K562 (cell line): ENCODE data around the gene CASKIN1. TPM values are rescaled to one million over a fixed set of nuclear protein-coding genes. Genes with fewer than 3 reads are reported as not detected.

ENCODE experiments used
- ATAC-seq: fragments of 200-7000 bp; cut with Tn5 transposase; 3 replicates; pipeline ENCODE4 v1.9.1; 2020; ENCODE audit warnings: moderate library complexity
- BruUV-seq: library from RNA; stranded (reverse); fragments of 400-500 nt; replicated peaks from 2 replicates; lab custom pipeline; 2021; lab: Mats Ljungman, UMichigan
- CTCF ChIA-PET: fragments of 300-600 bp; formaldehyde crosslinking; extraction: SDS; loops from one replicate; lab custom pipeline; 2021; ENCODE audit warnings: low intra/inter-chr PET ratio; lab: Yijun Ruan, JAX
- POLR2A ChIA-PET: fragments of 300-600, 350-650 bp; sonication (Branson Sonifier 250); formaldehyde crosslinking; extraction: SDS; loops from one replicate; lab custom pipeline; 2021; ENCODE audit warnings: antibody characterized with exemption, inconsistent platforms; lab: Yijun Ruan, JAX
- DNase-seq, 4 experiments: peaks; one replicate each; pipeline versions ENCODE4 v3.0.0 to v3.0.0-alpha.2; 2011 to 2018; ENCODE audit warnings: low spot score in 3 of 4, mixed read lengths in 3 of 4; ENCODE audit errors: extremely low read depth in 1 of 4
- FAIRE-seq: peaks from 2 replicates; lab custom pipeline; 2011; peaks lifted over from hg19 to GRCh38; lab: Jason Lieb, UNC
- H2AFZ ChIP-seq: 2 replicates; pipeline ENCODE4 v1.6.0; 2011; ENCODE audit warnings: low read depth, low read length, control low read depth, inconsistent platforms
- H3K27ac ChIP-seq: fragments of 200-600 bp; 3 replicates; pipeline ENCODE4 v1.8.0; 2011; ENCODE audit warnings: low read depth, mild to moderate bottlenecking, control low read depth, inconsistent platforms, low read length, moderate library complexity, mixed read lengths; ENCODE audit errors: extremely low read depth
- H3K27me3 ChIP-seq, 2 experiments: fragments of 300-600 bp in 1 of 2; 2 replicates in 1 of 2; 3 replicates in 1 of 2; pipeline versions ENCODE4 v1.6.0 to v1.8.0; 2011; ENCODE audit warnings: inconsistent platforms in 2 of 2, low read length in 2 of 2, mild to moderate bottlenecking in 1 of 2, mixed read lengths in 1 of 2, moderate library complexity in 1 of 2; ENCODE audit not compliant: control insufficient read depth in 2 of 2, insufficient read depth in 2 of 2
- H3K36me3 ChIP-seq: fragments of 300-600 bp; 3 replicates; pipeline ENCODE4 v1.8.0; 2011; ENCODE audit warnings: mild to moderate bottlenecking, low read length, inconsistent platforms; ENCODE audit not compliant: control insufficient read depth, insufficient read depth
- H3K4me1 ChIP-seq, 2 experiments: fragments of 200-600 bp in 1 of 2; replicated peaks in 1 of 2; 2 replicates in 1 of 2; 3 replicates in 1 of 2; pipeline versions ENCODE4 v1.5.1 to v1.8.0; 2011; ENCODE audit warnings: inconsistent platforms in 2 of 2, low read length in 2 of 2, mild to moderate bottlenecking in 1 of 2, mixed read lengths in 1 of 2, moderate library complexity in 1 of 2; ENCODE audit not compliant: control insufficient read depth in 2 of 2, insufficient read depth in 2 of 2
- H3K4me2 ChIP-seq: 2 replicates; pipeline ENCODE4 v1.6.1; 2011; ENCODE audit warnings: low read length, control low read depth, inconsistent platforms, mixed read lengths; ENCODE audit not compliant: insufficient read depth
- H3K4me3 ChIP-seq: fragments of 200-600 bp; sonication (generic), shearing (Covaris generic); 2 replicates; pipeline ENCODE4 v1.5.1; 2016; ENCODE audit warnings: control low read depth, inconsistent platforms
- H3K79me2 ChIP-seq: fragments of 200-600 bp; 3 replicates; pipeline ENCODE4 v1.8.0; 2011; ENCODE audit warnings: low read length, inconsistent platforms; ENCODE audit not compliant: control insufficient read depth, insufficient read depth
- H3K9ac ChIP-seq, 2 experiments: 2 replicates each; pipeline versions ENCODE4 v1.6.0 to v1.6.1; 2011; ENCODE audit warnings: low read depth in 2 of 2, low read length in 2 of 2, control low read depth in 1 of 2, inconsistent platforms in 1 of 2, mild to moderate bottlenecking in 1 of 2, mixed read lengths in 1 of 2; ENCODE audit not compliant: insufficient read depth in 1 of 2
- H3K9me1 ChIP-seq: one replicate; pipeline ENCODE4 v1.6.0; 2011; ENCODE audit warnings: inconsistent platforms, mild to moderate bottlenecking, low read length, moderate library complexity; ENCODE audit not compliant: control insufficient read depth, insufficient read depth
- H3K9me3 ChIP-seq: replicated peaks from 2 replicates; pipeline ENCODE4 v1.5.1; 2011; ENCODE audit warnings: low read depth, low read length, inconsistent platforms; ENCODE audit not compliant: control insufficient read depth, insufficient read depth
- H4K20me1 ChIP-seq: replicated peaks from 2 replicates; pipeline ENCODE4 v1.6.1; 2011; ENCODE audit warnings: low read length, inconsistent platforms, mixed read lengths; ENCODE audit not compliant: control insufficient read depth, insufficient read depth
- BCLAF1 ChIP-seq, 2 experiments: fragments of 450-650 bp in 1 of 2; IDR thresholded peaks; 2 replicates each; pipeline ENCODE4 v1.6.1; 2011 to 2017; ENCODE audit warnings: low read depth in 2 of 2, antibody characterized with exemption in 1 of 2, borderline replicate concordance in 1 of 2, low read length in 1 of 2, mild to moderate bottlenecking in 1 of 2, mixed read lengths in 1 of 2; ENCODE audit not compliant: control insufficient read depth in 1 of 2
- CCNT2 ChIP-seq: IDR thresholded peaks from 2 replicates; pipeline ENCODE4 v1.6.1; 2011; ENCODE audit warnings: borderline replicate concordance, low read depth, mild to moderate bottlenecking, moderate library complexity, mixed read lengths, low read length; ENCODE audit not compliant: insufficient read length; ENCODE audit errors: extremely low read depth
- COPS2 ChIP-seq: fragments of 450-650 bp; conservative IDR thresholded peaks from 2 replicates; pipeline ENCODE4 v1.6.1; 2016; ENCODE audit warnings: mild to moderate bottlenecking, moderate library complexity
- ELF2 ChIP-seq: fragments of 250-450 bp; sonication (Bioruptor Pico); IDR thresholded peaks from 2 replicates; pipeline ENCODE4 v1.5.0; 2021; ENCODE audit warnings: mild to moderate bottlenecking
- MCM7 ChIP-seq, 2 experiments: fragments of 450-650 bp; IDR thresholded peaks; 2 replicates each; pipeline ENCODE4 v1.6.1; 2016 to 2018
- MIER1 ChIP-seq: fragments of 450-650 bp; IDR thresholded peaks from 2 replicates; pipeline ENCODE4 v1.6.1; 2016; ENCODE audit warnings: antibody characterized with exemption, mild to moderate bottlenecking, low read depth
- PCBP1 ChIP-seq: fragments of 200-400 bp; formaldehyde crosslinking; IDR thresholded peaks from 2 replicates; pipeline ENCODE4 v1.6.1; 2018; ENCODE audit warnings: mild to moderate bottlenecking, low read depth, low read length; ENCODE audit not compliant: poor library complexity, severe bottlenecking
- POLR2G ChIP-seq: fragments of 200-400 bp; formaldehyde crosslinking; IDR thresholded peaks from 2 replicates; pipeline ENCODE4 v1.6.1; 2017; ENCODE audit warnings: low read depth, mild to moderate bottlenecking, antibody characterized with exemption, low read length, moderate library complexity
- RBM22 ChIP-seq: fragments of 200-400 bp; formaldehyde crosslinking; IDR thresholded peaks from 2 replicates; pipeline ENCODE4 v1.6.1; 2018; ENCODE audit warnings: low read length, low read depth; ENCODE audit not compliant: poor library complexity, severe bottlenecking
- SAFB ChIP-seq: fragments of 200-400 bp; formaldehyde crosslinking; IDR thresholded peaks from 2 replicates; pipeline ENCODE4 v1.6.1; 2017; ENCODE audit warnings: low read depth, low read length, borderline replicate concordance
- SIN3A ChIP-seq, 2 experiments: fragments of 150-350 bp in 1 of 2; IDR thresholded peaks; 2 replicates each; pipeline ENCODE4 v1.6.1; 2011 to 2016; ENCODE audit warnings: borderline replicate concordance in 2 of 2, low read depth in 2 of 2, low read length in 2 of 2, mild to moderate bottlenecking in 2 of 2, moderate library complexity in 2 of 2; ENCODE audit not compliant: control insufficient read depth in 1 of 2
- SIN3B ChIP-seq: fragments of 450-650 bp; IDR thresholded peaks from 2 replicates; pipeline ENCODE4 v1.6.1; 2017; ENCODE audit warnings: low read depth, mild to moderate bottlenecking, moderate library complexity
- STAT5A ChIP-seq: IDR thresholded peaks from 2 replicates; pipeline ENCODE4 v1.6.1; 2012; ENCODE audit warnings: low read length, inconsistent platforms, borderline replicate concordance
- SUPT5H ChIP-seq: fragments of 450-650 bp; IDR thresholded peaks from 2 replicates; pipeline ENCODE4 v1.6.1; 2016
- ZFP30 ChIP-seq: fragments of 250-450 bp; sonication (Bioruptor Pico); IDR thresholded peaks from 2 replicates; pipeline ENCODE4 v1.8.0; 2022; ENCODE audit warnings: moderate library complexity, mild to moderate bottlenecking, inconsistent platforms, borderline replicate concordance
- WGBS: fragments of 100-300 bp; shearing (Covaris generic); methylation state at CpG from one replicate; pipeline ENCODE4 v1.1.6; 2016; ENCODE audit warnings: low coverage, mixed read lengths; ENCODE audit not compliant: insufficient coverage; ENCODE audit errors: missing lambda C conversion rate; 5-methylcytosine and 5-hydroxymethylcytosine counted together
- in situ Hi-C: fragments of 300-500 bp; cut with MboI; formaldehyde crosslinking; loops from 4 replicates; pipeline ENCODE4 v1.15.0; 2018; ENCODE audit warnings: inconsistent platforms, mixed read lengths
- intact Hi-C: fragments of 100-400 bp; cut with micrococcal nuclease; formaldehyde crosslinking; loops from 2 replicates; pipeline ENCODE4 v1.14.2; 2022
- polyA plus RNA-seq, 8 experiments: library from polyadenylated mRNA; depleted of rRNA in 4 of 8; stranded (reverse) in 5 of 8; unstranded in 3 of 8; fragments of >200 nt; fragmentation: Nextera tagmentation in 2 of 8; fragmentation: Illumina TruSeq in 1 of 8; extraction: Ambion mirVana in 2 of 8; extraction: Trizol in 1 of 8; gene quantifications; 2 replicates each; pipeline versions ENCODE4 v1.2.1 to v1.2.3, GENCODE V29; 2011 to 2014; ENCODE audit warnings: inconsistent platforms in 1 of 8, missing spikeins in 1 of 8
- total RNA-seq, 7 experiments: library from RNA; depleted of rRNA in 6 of 7; stranded (reverse); fragments of >200 nt in 6 of 7; fragmentation: Illumina TruSeq in 2 of 7; extraction: Trizol in 2 of 7; gene quantifications; 2 replicates each; pipeline versions ENCODE4 v1.2.1 to v1.2.3, GENCODE V29; 2011 to 2021; ENCODE audit warnings: low replicate concordance in 1 of 7

CASKIN1 gene
- total and polyA plus RNA-seq, 9 of the 15 experiments (the other 6 are each of a cell fraction or from before 2014, with no cell fraction given): 0.15 to 4.5 (median 1.5) TPM; not detected in 2

GRCh38 chr16:2233872-2234812 is 37.7 kb upstream of the CASKIN1 start (continued):
- TF ChIP-seq SIN3A (IDR thresholded peaks at IDR 0.05; ENCODE audit: borderline replicate concordance in 2 of 2, control insufficient read depth in 1 of 2, low read depth in 2 of 2, low read length in 2 of 2): no peak
- no peak for TF ChIP-seq COPS2
- no peak for TF ChIP-seq ZFP30 (CRISPR knock-in tag)
- no peak for TF ChIP-seq MCM7 (IDR thresholded peaks at IDR 0.05)
- TF ChIP-seq RBM22: peak; percentile 43
- no peak for TF ChIP-seq ELF2 (CRISPR knock-in tag)
- TF ChIP-seq STAT5A: no peak
- TF ChIP-seq SAFB: no peak

- Histone ChIP-seq H2AFZ (no peak overlapping the region), H3K79me2 (peaks cover 6% of the 10 kb centered on the region; the same call in 2 of the 3 replicates), H3K4me2 (no peak overlapping the region), H3K4me3 (no peak overlapping the region), H3K4me1 (peaks cover 0 to 62% of the 10 kb centered on the region in 2 experiments; a peak in 2 of 5 replicates), H3K9ac (no peak overlapping the region), H3K9me1 (no peaks in the 10 kb centered on the region), H4K20me1 (no peaks in the 10 kb centered on the region), H3K9me3 (no peaks in the 10 kb centered on the region), H3K36me3 (peaks cover 81% of the 10 kb centered on the region; the same call in 2 of the 3 replicates), H3K27ac (no peak overlapping the region), H3K27me3 (no peaks in the 10 kb centered on the region)
- no peak for DNase-seq
- in situ Hi-C loops (no loop called here), intact Hi-C loops (no loop called here)
- FAIRE-seq: no peak
- ChIA-PET POLR2A (interaction anchor here (0.6 to 3.7 kb wide), 9 partner anchors 9 to 252 kb away, joined by 3 to 29 read pairs (median 3); partner anchors contain the start of genes E4F1 and NOXO1), CTCF (no interaction called here)
- ATAC-seq: no peak
- BruUV-seq: no TSS peak
- 92% methylated on average over 18 of the region's 28 CpGs for WGBS
- TF ChIP-seq PCBP1: peak; percentile 32
- TF ChIP-seq POLR2G: peak; percentile 53
- TF ChIP-seq BCLAF1 (IDR thresholded peaks at IDR 0.05; ENCODE audit: borderline replicate concordance in 1 of 2, control insufficient read depth in 1 of 2, low read depth in 2 of 2, low read length in 1 of 2): no peak
- no peak for TF ChIP-seq SIN3B
- peak; percentile 65 for TF ChIP-seq RBM22
- TF ChIP-seq SUPT5H: 0 out of 2 replicates have a peak, but pooled peaks have one; percentile 16
- TF ChIP-seq MIER1: no peak
- TF ChIP-seq CCNT2: peak; percentile 9
Measured at GRCh38 chr16:2233046-2233775, 36.8 kb upstream of the CASKIN1 start.
